Measurements from ENCODE around the gene CARD9. TPM values are rescaled to one million over a fixed set of nuclear protein-coding genes. Genes with fewer than 3 reads are reported as not detected.

The CARD9 gene
- total RNA-seq, 1 experiment from 2014 or later: 5.6 TPM

DNA sequence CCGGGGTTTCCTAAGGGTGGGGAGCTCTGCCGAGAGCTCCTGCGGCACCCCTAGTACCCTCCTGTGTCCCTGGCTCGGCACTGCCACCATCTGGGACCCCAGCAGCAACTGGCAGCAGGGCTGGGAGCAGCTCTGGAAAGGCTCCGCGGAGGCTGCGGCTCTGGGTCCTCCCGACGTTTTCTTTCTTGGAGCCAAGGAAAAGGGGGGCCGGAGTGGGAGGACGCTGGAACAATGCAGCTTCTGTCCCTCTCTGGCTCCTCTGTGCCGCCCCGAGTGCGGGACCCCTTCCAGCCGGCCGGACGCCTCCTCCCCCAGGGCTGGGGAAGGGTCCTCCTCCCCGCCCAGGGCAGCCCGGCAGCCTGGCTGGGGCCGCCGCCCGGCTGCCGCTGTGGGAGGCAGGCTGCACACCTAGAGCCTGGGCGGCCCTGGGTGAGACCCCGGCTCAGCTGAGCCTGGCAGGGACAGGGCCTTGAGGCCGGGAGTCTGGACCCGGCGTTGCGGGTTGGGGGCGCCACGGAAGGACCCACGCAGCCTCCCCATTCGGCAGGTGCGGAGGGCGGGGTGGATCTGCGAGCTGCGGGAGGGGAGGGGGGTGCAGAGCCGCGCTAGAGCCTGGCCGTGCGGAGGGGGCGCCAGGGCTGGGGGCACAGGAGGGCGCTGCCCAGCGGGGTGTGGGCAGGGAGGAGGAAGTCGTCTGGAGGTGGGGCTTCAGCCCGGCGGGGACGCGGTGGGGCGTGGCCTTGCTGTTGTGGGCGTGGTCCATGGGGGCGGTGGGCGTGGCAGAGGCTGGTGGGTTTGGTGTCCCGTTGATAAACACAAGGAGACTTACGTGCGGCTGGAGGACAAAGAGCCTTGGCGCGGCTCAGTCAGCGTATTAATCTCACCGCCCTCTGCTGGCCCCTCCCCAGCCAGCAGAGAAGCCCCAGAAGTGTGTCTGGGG lies 31.0 kb downstream of the CARD9 start:
- no peak overlapping the region for H2BK120ac ChIP-seq (ENCODE audit: low read depth, low read length, poor library complexity, severe bottlenecking)
- H3K14ac ChIP-seq (ENCODE audit: insufficient read depth, low read length): peak overlapping the region; percentile 50; the same call in 1 of the 2 replicates
- H2BK12ac ChIP-seq (ENCODE audit: insufficient read length, low read depth, low read length): no peak overlapping the region
- no peak overlapping the region for H3K23ac ChIP-seq (ENCODE audit: insufficient read length, low read depth, low read length)
- H3K9ac ChIP-seq (ENCODE audit: extremely low read depth, insufficient read length, low read length): no peak overlapping the region
- H3K18ac ChIP-seq (ENCODE audit: insufficient read length, low read depth, low read length): no peak overlapping the region
- H3K56ac ChIP-seq (ENCODE audit: insufficient read length, low read depth, low read length): no peak overlapping the region
- peak; percentile 95 for DNase-seq
- no peaks in the 10 kb centered on the region for H4K20me1 ChIP-seq (ENCODE audit: control insufficient read depth, insufficient read depth, insufficient read length)
- H3K4me1 ChIP-seq (ENCODE audit: insufficient read depth, low read length): no peaks in the 10 kb centered on the region
- no peaks in the 10 kb centered on the region for H3K27me3 ChIP-seq (ENCODE audit: insufficient read depth, low read length)
- no peak overlapping the region for H2AFZ ChIP-seq (ENCODE audit: low read length)
- H4K5ac ChIP-seq (ENCODE audit: insufficient read length, low read depth, low read length): no peak overlapping the region
- H3K79me1 ChIP-seq (ENCODE audit: insufficient read depth, low read depth, low read length, poor library complexity, severe bottlenecking): no peaks in the 10 kb centered on the region
- Mint-ChIP-seq H3K9me3 (no peaks in the 10 kb centered on the region), H3K27me3 (ENCODE audit: low read depth) (no peaks in the 10 kb centered on the region; the same call in 1 of the 2 replicates), H3K4me1 (peaks cover 6 to 30% of the 10 kb centered on the region in 2 experiments; a peak in 3 of 4 replicates), H3K27ac (peak overlapping the region in 2 of 3 experiments; percentile 83 to 94; a peak in 3 of 7 replicates), H3K4me3 (peak overlapping the region; percentile 59 to 80), H3K36me3 (ENCODE audit: insufficient read depth in 1 of 3, low read depth in 3 of 3) (no peaks in the 10 kb centered on the region; a peak in 1 of 7 replicates)
- no peak overlapping the region for H3T11ph ChIP-seq (ENCODE audit: low read length)
- peak overlapping the region; percentile 15 for H3K4me2 ChIP-seq (ENCODE audit: insufficient read depth, insufficient read length, low read length)
- H3K23me2 ChIP-seq (ENCODE audit: insufficient read length, low read depth, low read length, poor library complexity, severe bottlenecking): no peaks in the 10 kb centered on the region
- H4K91ac ChIP-seq (ENCODE audit: insufficient read length, low read depth, low read length): no peak overlapping the region
- no peak overlapping the region for H2BK20ac ChIP-seq (ENCODE audit: low read depth, low read length, poor library complexity, severe bottlenecking)
- TF ChIP-seq, protein P1, sequence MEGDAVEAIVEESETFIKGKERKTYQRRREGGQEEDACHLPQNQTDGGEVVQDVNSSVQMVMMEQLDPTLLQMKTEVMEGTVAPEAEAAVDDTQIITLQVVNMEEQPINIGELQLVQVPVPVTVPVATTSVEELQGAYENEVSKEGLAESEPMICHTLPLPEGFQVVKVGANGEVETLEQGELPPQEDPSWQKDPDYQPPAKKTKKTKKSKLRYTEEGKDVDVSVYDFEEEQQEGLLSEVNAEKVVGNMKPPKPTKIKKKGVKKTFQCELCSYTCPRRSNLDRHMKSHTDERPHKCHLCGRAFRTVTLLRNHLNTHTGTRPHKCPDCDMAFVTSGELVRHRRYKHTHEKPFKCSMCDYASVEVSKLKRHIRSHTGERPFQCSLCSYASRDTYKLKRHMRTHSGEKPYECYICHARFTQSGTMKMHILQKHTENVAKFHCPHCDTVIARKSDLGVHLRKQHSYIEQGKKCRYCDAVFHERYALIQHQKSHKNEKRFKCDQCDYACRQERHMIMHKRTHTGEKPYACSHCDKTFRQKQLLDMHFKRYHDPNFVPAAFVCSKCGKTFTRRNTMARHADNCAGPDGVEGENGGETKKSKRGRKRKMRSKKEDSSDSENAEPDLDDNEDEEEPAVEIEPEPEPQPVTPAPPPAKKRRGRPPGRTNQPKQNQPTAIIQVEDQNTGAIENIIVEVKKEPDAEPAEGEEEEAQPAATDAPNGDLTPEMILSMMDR (conservative IDR thresholded peaks at IDR 0.05): no peak; the same call in 2 of the 3 replicates
- no peak overlapping the region for H4K8ac ChIP-seq (replicated peaks; ENCODE audit: insufficient read length, low read depth, low read length)
- H3K4ac ChIP-seq (ENCODE audit: low read depth, low read length): no peak overlapping the region
- H2BK5ac ChIP-seq (ENCODE audit: insufficient read length, low read length): no peak overlapping the region
- no peak overlapping the region for H3K27ac ChIP-seq (ENCODE audit: insufficient read length, low read depth, low read length)
- H3K79me2 ChIP-seq (ENCODE audit: insufficient read depth, low read length): no peaks in the 10 kb centered on the region
- no peak overlapping the region for H2AK5ac ChIP-seq (ENCODE audit: insufficient read length, low read length)
- no CpG with 5 or more reads among the region's 60 CpGs for WGBS (ENCODE audit: extremely low coverage, insufficient read length, low lambda C conversion rate)
- no peak overlapping the region for H2BK15ac ChIP-seq (ENCODE audit: low read depth, low read length)
- no peaks in the 10 kb centered on the region for H3K9me3 ChIP-seq (ENCODE audit: control insufficient read depth, low read depth, low read length)

All from H9 (cell line).